HG02610 (cell line): ENCODE data around the gene CLASRP.
"Not testable (repeated sequence)": the region's sequence is repeated elsewhere in the genome, so short reads cannot be mapped to it uniquely, and the experiment has no call there.

Experiments
- ATAC-seq: cut with Tn5 transposase; IDR thresholded peaks from one replicate; pipeline ENCODE4 v1.9.1; 2021; ENCODE audit warnings: mild to moderate bottlenecking, moderate library complexity; ENCODE audit not compliant: unreplicated experiment

The CLASRP gene

DNA sequence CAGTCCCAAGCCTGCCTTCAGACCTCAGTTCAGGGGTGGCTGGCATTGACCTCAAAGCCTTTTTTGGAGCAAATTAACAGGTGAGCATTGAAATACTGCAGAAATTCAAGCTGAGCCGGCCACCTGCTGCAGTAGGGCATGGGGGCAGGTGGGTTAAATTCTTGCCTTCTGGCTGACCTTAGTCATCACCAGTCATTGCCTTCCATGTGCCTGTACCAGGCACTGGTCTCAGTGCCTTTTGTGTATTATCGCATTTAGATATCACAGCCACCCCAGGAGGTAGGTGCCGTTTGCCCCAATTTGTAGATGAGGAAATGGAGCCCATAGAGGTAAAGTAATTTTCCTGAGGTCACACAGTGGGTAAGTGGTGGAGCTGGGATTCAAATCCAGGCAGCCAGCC, 61.4 kb downstream of the CLASRP start:
- ATAC-seq, result no peak

GRCh38 chr19:45100846-45101252, 62.0 kb downstream of the CLASRP start:
- ATAC-seq, result no peak

DNA sequence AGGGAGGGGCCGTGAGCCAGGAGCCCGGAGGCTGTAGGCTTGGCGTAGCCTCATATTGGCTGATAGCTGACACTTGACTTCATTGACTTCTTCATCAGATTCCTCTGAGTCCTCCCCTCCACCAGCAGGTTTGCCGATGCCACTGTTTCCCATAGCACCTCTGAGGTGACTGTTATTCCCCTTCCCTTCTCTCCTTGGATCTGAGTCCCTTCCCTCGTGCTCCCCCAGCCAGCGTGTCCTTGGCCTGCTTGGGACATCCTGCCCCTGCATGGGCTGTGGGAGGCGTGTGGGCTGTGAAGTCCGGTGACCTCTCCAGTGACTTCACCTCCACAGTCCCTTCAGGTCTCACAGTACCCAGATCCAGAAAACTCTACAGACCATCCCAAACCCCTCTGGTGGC, 63.0 kb downstream of the CLASRP start:
- ATAC-seq, result no peak

- no peak for ATAC-seq
Observed at GRCh38 chr19:45102481-45102880, 63.6 kb downstream of the CLASRP start.

GRCh38 chr19:45103156-45103507, 64.3 kb downstream of the CLASRP start:
- ATAC-seq, result no peak

DNA sequence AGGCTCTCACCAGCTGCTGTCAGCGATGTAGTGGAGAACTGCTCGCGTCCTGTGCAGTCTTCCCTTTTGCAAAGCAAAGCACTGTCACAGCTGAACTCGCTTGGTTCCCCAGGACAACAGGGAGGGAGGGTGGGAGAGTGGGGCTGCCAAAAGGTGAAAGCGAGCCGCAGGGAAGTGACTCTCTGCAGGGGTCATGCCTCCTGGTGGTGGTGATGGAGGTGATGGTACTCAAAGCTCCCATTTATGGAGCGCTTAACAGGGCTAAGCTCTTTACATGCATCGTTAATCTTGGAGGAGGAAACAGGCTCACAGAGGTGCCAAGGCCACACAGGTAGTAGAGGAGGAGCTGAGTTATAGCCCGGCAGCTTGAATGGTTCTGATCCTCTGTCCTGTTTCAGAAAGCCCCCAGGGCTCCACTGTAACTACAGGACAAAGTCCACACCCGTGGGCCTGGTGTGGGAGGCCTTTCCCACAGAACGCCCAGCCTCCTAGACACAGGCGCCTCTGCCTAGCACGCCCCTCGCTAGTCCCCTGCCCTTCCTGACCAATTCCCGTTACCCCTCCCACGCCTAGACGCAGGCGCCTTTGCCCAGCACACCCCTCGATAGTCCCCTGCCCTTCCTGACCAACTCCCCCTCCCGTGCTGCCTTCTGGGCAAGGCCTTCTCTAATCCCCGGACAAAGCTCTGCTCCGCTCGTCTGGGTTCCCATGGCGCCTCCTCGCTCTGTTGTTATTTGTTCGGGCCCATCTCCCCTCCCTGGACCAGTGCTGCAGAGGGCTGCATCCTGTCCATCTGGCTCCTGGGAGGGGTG, 64.9 kb downstream of the CLASRP start:
- no peak for ATAC-seq

GRCh38 chr19:45104658-45105349, 66.0 kb downstream of the CLASRP start:
- no peak for ATAC-seq

GRCh38 chr19:45106363-45106762, 67.5 kb downstream of the CLASRP start:
- ATAC-seq, result not testable (repeated sequence)

DNA sequence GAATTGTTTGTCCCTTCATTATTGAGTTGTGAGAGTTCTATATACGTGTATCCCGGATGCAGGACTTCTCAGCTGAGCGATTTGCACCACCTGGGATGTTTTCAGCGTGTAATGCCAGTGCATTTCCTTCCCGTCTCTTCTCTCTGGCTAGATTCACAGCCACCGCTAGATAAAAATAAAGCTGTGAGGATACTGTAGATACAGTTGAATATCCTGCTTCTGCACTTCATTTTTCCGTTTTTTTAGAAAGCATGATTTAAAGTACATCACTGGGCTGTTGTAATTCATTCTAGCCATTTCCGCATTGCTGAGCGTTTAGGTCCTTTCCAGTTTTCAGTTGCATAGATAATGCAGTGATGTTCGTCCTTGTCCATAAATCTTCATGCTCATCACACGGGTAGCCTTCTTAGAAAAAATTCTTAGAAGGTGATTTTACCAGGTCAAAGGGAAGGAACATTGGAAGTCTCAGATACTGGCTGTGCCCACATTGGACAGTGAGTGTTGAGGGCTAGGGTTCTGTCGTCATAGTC, 68.8 kb downstream of the CLASRP start:
- no peak for ATAC-seq

GRCh38 chr19:45110851-45111266, 72.0 kb downstream of the CLASRP start:
- no peak for ATAC-seq

DNA sequence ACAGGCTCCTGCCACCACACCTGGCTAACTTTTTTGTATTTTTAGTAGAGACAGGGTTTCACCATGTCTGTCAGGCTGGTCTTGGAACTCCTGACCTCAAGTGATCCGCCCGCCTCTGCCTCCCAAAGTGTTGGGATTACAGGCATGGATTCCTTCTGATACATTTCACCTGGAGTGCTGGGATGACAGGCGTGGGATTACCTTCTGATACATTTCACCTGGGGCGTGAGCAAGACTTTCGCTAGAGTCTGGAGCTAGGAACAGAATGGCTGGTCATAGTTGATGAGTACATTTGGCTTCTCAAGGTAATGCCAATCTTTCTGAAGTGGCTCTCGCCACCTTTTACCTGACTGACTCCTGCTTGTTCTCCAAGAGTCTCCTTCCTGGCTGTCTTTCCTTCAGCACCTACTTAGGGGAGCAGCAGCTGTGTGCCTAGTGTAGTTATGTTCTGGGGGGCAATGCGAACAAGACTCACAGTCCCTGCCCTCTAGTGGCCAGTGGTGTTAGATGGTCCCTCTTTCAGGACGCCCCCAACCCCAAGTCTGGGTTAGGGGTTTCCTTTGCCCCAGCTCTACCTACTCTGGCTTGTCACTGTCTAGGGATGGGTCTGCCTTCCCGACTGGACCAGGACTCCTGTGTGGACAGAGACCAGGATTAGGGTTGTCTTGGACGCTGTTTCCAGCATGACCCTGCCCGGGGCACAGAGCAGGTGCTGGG, 73.4 kb downstream of the CLASRP start:
- no peak for ATAC-seq

DNA sequence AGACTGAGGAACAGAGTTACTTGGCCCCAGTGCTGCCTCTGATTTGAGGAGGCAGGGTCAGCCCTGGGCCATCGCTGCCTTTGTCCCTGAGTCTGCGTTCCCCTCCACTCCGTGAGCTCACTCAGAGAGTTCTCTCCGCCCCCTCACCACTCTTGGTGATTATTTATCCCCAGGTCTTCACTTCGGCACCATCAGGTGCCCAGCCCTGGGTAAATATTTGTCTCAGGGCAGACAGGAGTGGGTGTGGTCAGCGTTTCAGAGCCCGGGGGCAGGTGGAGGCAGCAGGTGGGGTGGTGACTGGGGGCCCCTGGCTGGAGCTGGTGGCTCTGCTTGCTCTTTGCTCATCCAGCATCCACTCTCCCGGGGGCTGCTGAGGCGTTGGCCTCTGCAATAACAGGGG, 74.8 kb downstream of the CLASRP start:
- ATAC-seq, result no peak

- no peak for ATAC-seq
Observed at GRCh38 chr19:45114116-45114515, 75.3 kb downstream of the CLASRP start.

- no peak for ATAC-seq
Observed at GRCh38 chr19:45115809-45116615, 77.2 kb downstream of the CLASRP start.

DNA sequence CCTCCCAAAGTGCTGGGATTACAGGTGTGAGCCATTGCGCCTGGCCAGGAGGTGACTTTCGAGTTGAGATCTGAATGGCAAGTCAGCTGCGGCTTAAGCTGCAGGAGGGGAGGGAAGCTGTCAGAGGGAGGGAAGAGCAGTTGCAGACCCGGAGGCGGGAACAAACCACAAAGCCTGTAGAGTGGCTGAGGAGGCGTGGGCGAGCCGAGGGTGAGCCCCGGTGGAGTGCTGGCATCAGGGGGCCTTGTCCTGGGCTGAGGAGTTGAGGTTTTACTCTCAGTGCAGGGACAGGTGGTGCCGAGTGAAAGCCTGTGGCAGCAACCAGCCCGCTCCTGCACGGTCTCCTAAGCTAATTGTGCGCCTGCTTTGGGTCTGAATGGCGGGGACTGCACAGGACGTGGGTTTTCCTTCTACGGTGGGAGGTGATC, 78.3 kb downstream of the CLASRP start:
- ATAC-seq, result no peak

GRCh38 chr19:45117671-45118070, 78.8 kb downstream of the CLASRP start:
- no peak for ATAC-seq

GRCh38 chr19:45118106-45118505, 79.3 kb downstream of the CLASRP start:
- no peak for ATAC-seq

DNA sequence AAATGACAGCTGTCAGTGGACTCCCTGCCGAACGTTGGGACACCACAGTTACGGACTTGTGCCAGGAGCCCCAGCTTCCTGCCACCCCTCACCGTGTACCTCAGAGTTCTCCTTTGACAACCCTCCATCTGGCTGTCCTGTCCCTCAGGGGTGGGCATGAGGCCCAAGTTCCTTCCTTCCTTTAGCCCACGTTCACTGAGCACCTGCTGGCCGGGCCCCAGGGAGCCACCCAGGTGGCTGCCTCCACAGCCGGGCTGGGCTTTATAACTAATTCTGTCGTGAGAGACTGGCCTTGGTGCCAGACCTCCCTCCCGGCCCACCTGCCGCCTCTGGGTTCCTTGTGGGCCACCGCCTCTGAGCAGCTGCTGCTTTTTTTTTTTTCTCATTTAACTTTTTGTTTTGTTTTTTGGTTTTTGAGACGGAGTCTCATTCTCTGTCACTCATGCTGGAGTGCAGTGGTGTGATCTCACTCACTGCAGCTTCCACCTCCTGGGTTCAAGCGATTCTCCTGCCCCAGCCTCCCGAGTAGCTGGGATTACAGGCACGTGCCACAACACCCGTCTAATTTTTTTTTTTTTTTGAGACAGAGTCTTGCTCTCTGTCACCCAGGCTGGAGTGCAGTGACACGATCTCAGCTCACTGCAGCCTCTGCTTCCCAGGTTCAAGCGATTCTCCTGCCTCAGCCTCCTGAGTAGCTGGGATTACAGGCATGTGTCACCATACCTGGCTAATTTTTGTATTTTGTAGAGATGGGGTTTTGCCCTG, 79.9 kb downstream of the CLASRP start:
- not testable (repeated sequence) for ATAC-seq

- ATAC-seq, result no peak
Observed at GRCh38 chr19:45119582-45119981, 80.7 kb downstream of the CLASRP start.
